Activated CD8-positive, alpha-beta T cell treated with anti-CD3 and anti-CD28 coated beads, Interleukin-2, amount 10 ng/mL, durations not matched to agents 7 days and 5 days (primary cell): Measurements from ENCODE around the gene ARRB1. TPM values are rescaled to one million over a fixed set of nuclear protein-coding genes. Genes with fewer than 3 reads are reported as not detected.

Source experiments
- ATAC-seq: fragments of 150-1000 bp; cut with Tn5 transposase; one replicate; pipeline ENCODE4 v1.10.0; 2021; ENCODE audit warnings: moderate library complexity
- CTCF ChIA-PET: fragments of 350-600 bp; sonication (Branson Sonifier 250); formaldehyde crosslinking; loops from one replicate; lab custom pipeline; 2021; ENCODE audit warnings: antibody characterized with exemption; lab: Charles Lee
- POLR2A ChIA-PET: fragments of 350-600 bp; sonication (Branson Sonifier 250); formaldehyde crosslinking; loops from one replicate; lab custom pipeline; 2021; ENCODE audit warnings: antibody characterized with exemption; lab: Charles Lee
- DNase-seq: peaks from one replicate; pipeline ENCODE4 v3.0.0-alpha.2; 2020
- H3K27ac Mint-ChIP-seq: one replicate; pipeline ENCODE4 v1.8.0; 2021; ENCODE audit warnings: mild to moderate bottlenecking, mixed read lengths
- H3K27me3 Mint-ChIP-seq: one replicate; pipeline ENCODE4 v1.8.0; 2021; ENCODE audit warnings: low read depth, mixed read lengths
- H3K36me3 Mint-ChIP-seq: one replicate; pipeline ENCODE4 v1.8.0; 2021; ENCODE audit warnings: low read depth, mixed read lengths
- H3K4me1 Mint-ChIP-seq: one replicate; pipeline ENCODE4 v1.8.0; 2021; ENCODE audit warnings: low read depth, mixed read lengths
- H3K4me3 Mint-ChIP-seq: one replicate; pipeline ENCODE4 v1.8.0; 2021; ENCODE audit warnings: mild to moderate bottlenecking, mixed read lengths
- H3K9me3 Mint-ChIP-seq: one replicate; pipeline ENCODE4 v1.8.0; 2022; ENCODE audit warnings: mixed read lengths; ENCODE audit not compliant: insufficient read depth
- total RNA-seq, 2 experiments: library from RNA; stranded (reverse); gene quantifications; one replicate each; pipeline ENCODE4 v1.2.3, GENCODE V29; 2021

Gene ARRB1
- total RNA-seq, 2 experiments from 2014 or later = 69.4 to 82.6 TPM

- peaks cover 5% of the 10 kb centered on the region for H3K4me1 Mint-ChIP-seq
- ChIA-PET POLR2A (no interaction called here), CTCF (interaction anchor here (1.5 to 17.8 kb wide), 6 partner anchors 30 to 544 kb away, joined by 4 to 538 read pairs (median 24); partner anchors contain the start of gene SLCO2B1)
- H3K27me3 Mint-ChIP-seq = peaks cover 37% of the 10 kb centered on the region
- H3K27ac Mint-ChIP-seq = no peak overlapping the region
- no peak for ATAC-seq
- H3K36me3 Mint-ChIP-seq = no peaks in the 10 kb centered on the region
- no peak overlapping the region for H3K4me3 Mint-ChIP-seq
- DNase-seq = no peak
- H3K9me3 Mint-ChIP-seq = no peaks in the 10 kb centered on the region
Observed at GRCh38 chr11:75246671-75247350, 104.7 kb downstream of the ARRB1 start.

GRCh38 chr11:75246006-75246670 is 105.3 kb downstream of the ARRB1 start:
- Mint-ChIP-seq H3K27me3 (peaks cover 34% of the 10 kb centered on the region), H3K27ac (no peak overlapping the region), H3K4me3 (no peak overlapping the region), H3K36me3 (no peaks in the 10 kb centered on the region), H3K4me1 (peaks cover 5% of the 10 kb centered on the region), H3K9me3 (no peaks in the 10 kb centered on the region)
- DNase-seq = no peak
- ATAC-seq = no peak
- ChIA-PET POLR2A (no interaction called here), CTCF (interaction anchor here (1.5 to 17.8 kb wide), 2 partner anchors 102 to 223 kb away, joined by 4 to 538 read pairs; partner anchors contain the start of gene SLCO2B1)

- no peak overlapping the region for H3K4me3 Mint-ChIP-seq
- DNase-seq (no peak), ATAC-seq (no peak)
- no peaks in the 10 kb centered on the region for H3K9me3 Mint-ChIP-seq
- H3K36me3 Mint-ChIP-seq = no peaks in the 10 kb centered on the region
- peaks cover 5% of the 10 kb centered on the region for H3K4me1 Mint-ChIP-seq
- POLR2A ChIA-PET = no interaction called here
- peaks cover 32% of the 10 kb centered on the region for H3K27me3 Mint-ChIP-seq
- H3K27ac Mint-ChIP-seq = no peak overlapping the region
- CTCF ChIA-PET = interaction anchor here (0.9 to 17.8 kb wide), 6 partner anchors 31 to 320 kb away, joined by 3 to 538 read pairs (median 4); partner anchors contain the start of gene SLCO2B1
Observed at GRCh38 chr11:75245356-75246005, 106.0 kb downstream of the ARRB1 start.

- Mint-ChIP-seq H3K4me1 (peaks cover 9% of the 10 kb centered on the region), H3K36me3 (no peaks in the 10 kb centered on the region), H3K27ac (no peak overlapping the region), H3K4me3 (no peak overlapping the region), H3K9me3 (no peaks in the 10 kb centered on the region), H3K27me3 (peaks cover 41% of the 10 kb centered on the region)
- ATAC-seq (no peak), DNase-seq (no peak)
- CTCF ChIA-PET = interaction anchor here (0.9 to 17.8 kb wide), 6 partner anchors 30 to 318 kb away, joined by 3 to 538 read pairs (median 4); partner anchors contain the start of gene SLCO2B1
- POLR2A ChIA-PET = no interaction called here
Observed at GRCh38 chr11:75244052-75244814, 107.2 kb downstream of the ARRB1 start.

- ATAC-seq = no peak
- Mint-ChIP-seq H3K4me3 (peak overlapping the region; percentile 70), H3K9me3 (no peaks in the 10 kb centered on the region), H3K4me1 (peaks cover 9% of the 10 kb centered on the region), H3K27ac (no peak overlapping the region), H3K27me3 (peaks cover 50% of the 10 kb centered on the region), H3K36me3 (no peaks in the 10 kb centered on the region)
- ChIA-PET POLR2A (interaction anchor here (1.7 kb wide), 1 partner anchor 100 kb away, joined by 5 read pairs; no protein-coding TSS in a partner anchor), CTCF (interaction anchor here (0.8 to 17.8 kb wide), 21 partner anchors 8 to 314 kb away, joined by 3 to 538 read pairs (median 5); partner anchors contain the start of gene SLCO2B1)
- DNase-seq = no peak
Observed at GRCh38 chr11:75242722-75243600, 108.5 kb downstream of the ARRB1 start.

GRCh38 chr11:75241906-75242644 is 109.4 kb downstream of the ARRB1 start:
- H3K4me3 Mint-ChIP-seq = peak overlapping the region; percentile 70
- peaks cover 54% of the 10 kb centered on the region for H3K27me3 Mint-ChIP-seq

GRCh38 chr11:75241036-75241905 is 110.2 kb downstream of the ARRB1 start:
- peak overlapping the region; percentile 70 for H3K4me3 Mint-ChIP-seq
- no peaks in the 10 kb centered on the region for H3K36me3 Mint-ChIP-seq
- H3K4me1 Mint-ChIP-seq = peaks cover 9% of the 10 kb centered on the region
- peak; percentile 88 for DNase-seq
- CTCF ChIA-PET = interaction anchor here (0.7 to 17.8 kb wide), 35 partner anchors 10 to 316 kb away, joined by 3 to 538 read pairs (median 5); partner anchors contain the start of gene SLCO2B1
- no peaks in the 10 kb centered on the region for H3K9me3 Mint-ChIP-seq
- no peak overlapping the region for H3K27ac Mint-ChIP-seq
- POLR2A ChIA-PET = interaction anchor here (0.7 to 1.7 kb wide), 3 partner anchors 39 to 493 kb away, joined by 3 to 5 read pairs (median 5); partner anchors contain the start of gene RNF169
- peak; percentile 95 for ATAC-seq
- peaks cover 54% of the 10 kb centered on the region for H3K27me3 Mint-ChIP-seq

More at GRCh38 chr11:75241906-75242644, 109.4 kb downstream of the ARRB1 start:
- Mint-ChIP-seq H3K9me3 (no peaks in the 10 kb centered on the region), H3K4me1 (peaks cover 9% of the 10 kb centered on the region), H3K27ac (no peak overlapping the region), H3K36me3 (no peaks in the 10 kb centered on the region)
- no peak for ATAC-seq
- ChIA-PET CTCF (interaction anchor here (0.7 to 17.8 kb wide), 31 partner anchors 9 to 315 kb away, joined by 3 to 538 read pairs (median 4); partner anchors contain the start of gene SLCO2B1), POLR2A (interaction anchor here (1.4 to 1.7 kb wide), 2 partner anchors 99 to 494 kb away, joined by 3 to 5 read pairs; partner anchors contain the start of gene RNF169)
- DNase-seq = no peak

- DNase-seq (no peak), ATAC-seq (no peak)
- Mint-ChIP-seq H3K4me1 (peaks cover 9% of the 10 kb centered on the region), H3K9me3 (no peaks in the 10 kb centered on the region), H3K27ac (no peak within 1 kb of the TSS), H3K27me3 (peaks cover 56% of the 10 kb centered on the region), H3K4me3 (peak within 1 kb of the TSS; percentile 72), H3K36me3 (no peaks in the 10 kb centered on the region)
- POLR2A ChIA-PET = interaction anchor here (1.4 kb wide), 1 partner anchor 492 kb away, joined by 3 read pairs; the partner anchor contains the start of gene RNF169
- CTCF ChIA-PET = interaction anchor here (0.7 to 17.8 kb wide), 28 partner anchors 8 to 596 kb away, joined by 3 to 538 read pairs (median 6); partner anchors contain the start of gene SLCO2B1
Observed at GRCh38 chr11:75240311-75241035, 111.0 kb downstream of the ARRB1 start, which contains the start of gene TPBGL. TPBGL (plus strand) TSS chr11:75240774; CDS start chr11:75241050, 276 bp downstream.
